Activated T-helper 9 cell treated with anti-CD3 and anti-CD28 coated beads, Interleukin-2, amount 50 U/mL, for 16 hours (primary cell): ENCODE data around the gene L3MBTL2.
"Not testable (repeated sequence)": the region's sequence is repeated elsewhere in the genome, so short reads cannot be mapped to it uniquely, and the experiment has no call there.

Experiments used
- DNase-seq: peaks from one replicate; pipeline ENCODE4 v3.0.0-alpha.2; 2020; ENCODE audit warnings: low read depth

The L3MBTL2 gene

GRCh38 chr22:41204992-41205900 lies at the start of gene L3MBTL2:
TSS of gene L3MBTL2 (plus strand) at chr22:41205312. CDS start at chr22:41205363, 51 bp downstream.
- DNase-seq = peak; percentile 97

GRCh38 chr22:41157083-41157482 lies 48.0 kb upstream of the L3MBTL2 start:
- no peak for DNase-seq

GRCh38 chr22:41169157-41169556 lies 36.0 kb upstream of the L3MBTL2 start:
- DNase-seq = no peak

GRCh38 chr22:41171996-41172395 lies 33.1 kb upstream of the L3MBTL2 start:
- DNase-seq = no peak

- DNase-seq = no peak
Measured at GRCh38 chr22:41175546-41175945, 29.6 kb upstream of the L3MBTL2 start.

- no peak for DNase-seq
Measured at GRCh38 chr22:41177040-41177621, 28.0 kb upstream of the L3MBTL2 start.

- no peak for DNase-seq
Measured at GRCh38 chr22:41177622-41178424, 27.3 kb upstream of the L3MBTL2 start.

GRCh38 chr22:41178425-41178975 lies 26.6 kb upstream of the L3MBTL2 start:
- DNase-seq = no peak

- not testable (repeated sequence) for DNase-seq
Measured at GRCh38 chr22:41180362-41180761, 24.8 kb upstream of the L3MBTL2 start.

- no peak for DNase-seq
Measured at GRCh38 chr22:41180926-41181325, 24.2 kb upstream of the L3MBTL2 start.

- no peak for DNase-seq
Measured at GRCh38 chr22:41181349-41182241, 23.5 kb upstream of the L3MBTL2 start.

GRCh38 chr22:41184679-41185078 lies 20.4 kb upstream of the L3MBTL2 start:
- DNase-seq = no peak

GRCh38 chr22:41191467-41191866 lies 13.6 kb upstream of the L3MBTL2 start:
- no peak for DNase-seq

- DNase-seq = no peak
Measured at GRCh38 chr22:41193829-41194228, 11.3 kb upstream of the L3MBTL2 start.

GRCh38 chr22:41197038-41197972 lies 7.8 kb upstream of the L3MBTL2 start:
- peak; percentile 81 for DNase-seq

GRCh38 chr22:41198027-41198580 lies 7.0 kb upstream of the L3MBTL2 start:
- peak; percentile 35 for DNase-seq

GRCh38 chr22:41201141-41201540 lies 4.0 kb upstream of the L3MBTL2 start:
- no peak for DNase-seq

- no peak for DNase-seq
Measured at GRCh38 chr22:41203118-41203517, 2.0 kb upstream of the L3MBTL2 start.

GRCh38 chr22:41204066-41204465 lies 1.0 kb upstream of the L3MBTL2 start:
- no peak for DNase-seq

- no peak for DNase-seq
Measured at GRCh38 chr22:41206719-41207118, 1.6 kb downstream of the L3MBTL2 start.
